Kidney (tissue), 14 donors: ENCODE measurements around the gene ZMYND8. TPM values are rescaled to one million over a fixed set of nuclear protein-coding genes. Genes with fewer than 3 reads are reported as not detected.
A peak's percentile ranks its signal among the peaks of the same experiment; 100 is the strongest.

Experiments used
- DNase-seq, 5 donors: peaks; one replicate each; pipeline ENCODE4 v3.0.0-alpha.2; 2013 to 2020
- FAIRE-seq: peaks from 2 replicates; lab custom pipeline; 2012; peaks lifted over from hg19 to GRCh38; lab: Jason Lieb, UNC
- H3K27ac ChIP-seq, 2 donors: one replicate each; pipeline ENCODE4 v1.7.0; 2013; ENCODE audit warnings: low read depth in 2 of 2, low read length in 2 of 2, inconsistent platforms in 1 of 2
- H3K27me3 ChIP-seq: one replicate; pipeline ENCODE4 v1.7.1; 2013; ENCODE audit warnings: low read length, inconsistent platforms; ENCODE audit not compliant: control insufficient read depth, insufficient read depth
- H3K36me3 ChIP-seq, 3 donors: one replicate each; pipeline versions ENCODE4 v1.7.0 to v1.7.1; 2013; ENCODE audit warnings: low read length in 3 of 3, control low read depth in 1 of 3, inconsistent platforms in 1 of 3; ENCODE audit not compliant: insufficient read depth in 3 of 3, control insufficient read depth in 2 of 3
- H3K4me1 ChIP-seq, 3 donors: one replicate each; pipeline versions ENCODE4 v1.7.0 to v1.7.1; 2013; ENCODE audit warnings: low read length in 3 of 3, inconsistent platforms in 1 of 3, low read depth in 1 of 3; ENCODE audit not compliant: control insufficient read depth in 2 of 3, insufficient read depth in 2 of 3
- H3K4me3 ChIP-seq, 3 donors: one replicate each; pipeline versions ENCODE4 v1.7.0 to v1.8.1; 2013; ENCODE audit warnings: low read length in 3 of 3, control low read depth in 1 of 3, inconsistent platforms in 1 of 3
- H3K9ac ChIP-seq, 3 donors: one replicate each; pipeline versions ENCODE4 v1.7.0 to v1.7.1; 2013; ENCODE audit warnings: low read length in 3 of 3, control low read depth in 1 of 3, inconsistent platforms in 1 of 3
- H3K9me3 ChIP-seq, 3 donors: one replicate each; pipeline versions ENCODE4 v1.7.0 to v1.7.1; 2013; ENCODE audit warnings: low read length in 3 of 3, control low read depth in 1 of 3, inconsistent platforms in 1 of 3; ENCODE audit not compliant: control insufficient read depth in 2 of 3, insufficient read depth in 1 of 3
- CTCF ChIP-seq: IDR thresholded peaks from 3 replicates; pipeline ENCODE4 v1.5.1; 2012; ENCODE audit warnings: mild to moderate bottlenecking, moderate library complexity, borderline replicate concordance; ENCODE audit not compliant: insufficient read depth; ENCODE audit errors: extremely low read depth
- intact Hi-C: fragments of 100-400 bp; cut with DNase I; formaldehyde crosslinking; loops from one replicate; pipeline ENCODE4 v1.11.1; 2022
- polyA plus RNA-seq: library from polyadenylated mRNA; stranded (reverse); fragments of 350-450 nt; fragmentation: Illumina TruSeq; extraction: RNeasy Lipid Tissue Mini Kit (QIAGEN cat#74804); gene quantifications from one replicate; pipeline ENCODE4 v1.2.3, GENCODE V29; 2014; ENCODE audit warnings: low read depth, low replicate concordance; ENCODE audit not compliant: insufficient read depth
- total RNA-seq: library from RNA; stranded (reverse); fragmentation: NEBNext Ultra II Directional; extraction: Animal tissue kit (Norgen Biotek cat#: 25700); gene quantifications from one replicate; pipeline ENCODE4 v1.2.1, GENCODE V29; 2021
- donor health status: control.
- donor health status: control.
- donor health status: control.
- donor health status: control.
- donor health status: control.
- donor health status: DM: yes; HTN: yes; CAD: no.
- donor health status: Normal renal cell carcinoma (clear cell type).

Gene ZMYND8
- total and polyA plus RNA-seq, 2 donors from 2014 or later: 10.5 to 37.5 TPM

- DNase-seq (no peak), FAIRE-seq (no peak)
- TF ChIP-seq CTCF: no peak
- no peaks in the 10 kb centered on the region for H3K9me3 ChIP-seq
- no peak overlapping the region for H3K27ac ChIP-seq
- H3K27me3 ChIP-seq: no peaks in the 10 kb centered on the region
- H3K4me3 ChIP-seq: no peak overlapping the region
- intact Hi-C loops: no loop called here
- no peak overlapping the region for H3K9ac ChIP-seq
- H3K4me1 ChIP-seq: peaks cover 0 to 14% (median 7%) of the 10 kb centered on the region in 3 donors
- H3K36me3 ChIP-seq: peaks cover 4 to 17% (median 4%) of the 10 kb centered on the region in 3 donors
These were observed 50.8 kb downstream of the ZMYND8 start for GRCh38 chr20:47305667-47306066.

GRCh38 chr20:47304287-47304686 is 52.2 kb downstream of the ZMYND8 start:
- no peak for TF ChIP-seq CTCF
- H3K36me3 ChIP-seq: peaks cover 4 to 16% (median 4%) of the 10 kb centered on the region in 3 donors
- no peak overlapping the region for H3K4me3 ChIP-seq
- H3K9me3 ChIP-seq: no peaks in the 10 kb centered on the region
- FAIRE-seq: no peak
- H3K9ac ChIP-seq: peak overlapping the region in 1 of 3 donors; percentile 14
- H3K4me1 ChIP-seq: peaks cover 0 to 14% (median 7%) of the 10 kb centered on the region in 3 donors
- no peak for DNase-seq
- no peaks in the 10 kb centered on the region for H3K27me3 ChIP-seq
- intact Hi-C loops: no loop called here
- peak overlapping the region in 1 of 2 donors; percentile 24 for H3K27ac ChIP-seq

GRCh38 chr20:47303736-47304135 is 52.8 kb downstream of the ZMYND8 start:
- intact Hi-C loops: no loop called here
- no peaks in the 10 kb centered on the region for H3K9me3 ChIP-seq
- H3K36me3 ChIP-seq: peaks cover 4 to 11% (median 5%) of the 10 kb centered on the region in 3 donors
- H3K9ac ChIP-seq: peak overlapping the region in 1 of 3 donors; percentile 14
- TF ChIP-seq CTCF: no peak
- peaks cover 0 to 13% (median 7%) of the 10 kb centered on the region in 3 donors for H3K4me1 ChIP-seq
- H3K27me3 ChIP-seq: no peaks in the 10 kb centered on the region
- DNase-seq (no peak), FAIRE-seq (no peak)
- peak overlapping the region in 1 of 2 donors; percentile 5 for H3K27ac ChIP-seq
- no peak overlapping the region for H3K4me3 ChIP-seq

- Histone ChIP-seq H3K9ac (no peak overlapping the region), H3K9me3 (no peaks in the 10 kb centered on the region), H3K4me1 (peaks cover 0 to 12% (median 7%) of the 10 kb centered on the region in 3 donors), H3K27ac (no peak overlapping the region), H3K4me3 (no peak overlapping the region), H3K27me3 (no peaks in the 10 kb centered on the region), H3K36me3 (peaks cover 3 to 19% (median 13%) of the 10 kb centered on the region in 3 donors)
- TF ChIP-seq CTCF: no peak
- no peak for DNase-seq
- intact Hi-C loops: no loop called here
- no peak for FAIRE-seq
These were observed 56.4 kb downstream of the ZMYND8 start for GRCh38 chr20:47300071-47300470.
